T-helper 1 cell treated with Interleukin-12 subunit alpha and Interleukin-12 subunit beta and Interleukin-4 antibody, amounts not matched to agents 30 ng/mL and 1 ng/mL, for 36 hours (primary cell): ENCODE results near the gene ENOX1. TPM values are rescaled to one million over a fixed set of nuclear protein-coding genes. Genes with fewer than 3 reads are reported as not detected.
"Not testable (repeated sequence)": the region's sequence is repeated elsewhere in the genome, so short reads cannot be mapped to it uniquely, and the experiment has no call there.

ENCODE experiments used
- intact Hi-C: fragments of 100-400 bp; cut with micrococcal nuclease; formaldehyde crosslinking; loops from one replicate; pipeline ENCODE4 v1.15.1; 2024
- total RNA-seq: library from RNA; stranded (reverse); gene quantifications from 2 replicates; pipeline ENCODE4 v1.2.3, GENCODE V29; 2022

ENOX1 gene
- total RNA-seq, 1 donor from 2014 or later = 0.20 TPM

DNA sequence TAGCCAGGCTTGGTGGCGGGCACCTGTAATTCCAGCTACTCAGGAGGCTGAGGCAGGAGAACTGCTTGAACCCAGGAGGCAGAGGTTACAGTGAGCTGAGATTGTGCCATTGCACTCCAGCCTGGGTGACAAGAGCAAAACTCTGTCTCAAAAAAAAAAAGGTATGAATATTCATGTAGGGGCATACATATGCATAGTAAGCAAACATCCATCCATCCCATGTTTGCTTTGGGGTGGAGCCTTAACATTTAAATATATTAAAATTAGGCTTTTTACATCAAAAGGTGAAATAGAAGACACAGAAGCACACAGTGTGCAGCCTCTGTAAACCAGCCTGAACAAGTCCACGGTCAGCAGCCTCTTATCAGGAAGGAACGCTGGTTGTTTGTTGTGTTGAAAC, 618.3 kb downstream of the ENOX1 start:
- intact Hi-C loops = not testable (repeated sequence)

DNA sequence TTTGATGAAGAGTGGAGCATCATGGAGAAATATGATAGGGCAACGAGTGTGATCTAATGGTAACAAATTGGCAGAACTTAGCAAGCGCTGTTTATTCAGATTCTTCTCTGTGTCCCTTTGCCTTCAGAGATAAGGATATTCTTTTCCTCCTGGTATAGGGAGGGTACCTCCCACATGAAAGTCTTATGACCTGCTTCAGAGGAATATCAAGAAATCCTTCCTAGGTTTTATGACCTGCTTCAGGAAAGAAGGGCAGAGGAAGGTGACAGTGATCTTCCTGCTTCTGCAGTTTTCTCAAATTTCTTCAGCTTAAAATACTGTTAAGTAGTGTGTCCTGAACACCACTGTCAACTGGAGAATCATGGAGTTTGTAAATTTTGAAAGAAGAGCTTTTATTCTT, 619.0 kb downstream of the ENOX1 start:
- intact Hi-C loops = no loop called here

DNA sequence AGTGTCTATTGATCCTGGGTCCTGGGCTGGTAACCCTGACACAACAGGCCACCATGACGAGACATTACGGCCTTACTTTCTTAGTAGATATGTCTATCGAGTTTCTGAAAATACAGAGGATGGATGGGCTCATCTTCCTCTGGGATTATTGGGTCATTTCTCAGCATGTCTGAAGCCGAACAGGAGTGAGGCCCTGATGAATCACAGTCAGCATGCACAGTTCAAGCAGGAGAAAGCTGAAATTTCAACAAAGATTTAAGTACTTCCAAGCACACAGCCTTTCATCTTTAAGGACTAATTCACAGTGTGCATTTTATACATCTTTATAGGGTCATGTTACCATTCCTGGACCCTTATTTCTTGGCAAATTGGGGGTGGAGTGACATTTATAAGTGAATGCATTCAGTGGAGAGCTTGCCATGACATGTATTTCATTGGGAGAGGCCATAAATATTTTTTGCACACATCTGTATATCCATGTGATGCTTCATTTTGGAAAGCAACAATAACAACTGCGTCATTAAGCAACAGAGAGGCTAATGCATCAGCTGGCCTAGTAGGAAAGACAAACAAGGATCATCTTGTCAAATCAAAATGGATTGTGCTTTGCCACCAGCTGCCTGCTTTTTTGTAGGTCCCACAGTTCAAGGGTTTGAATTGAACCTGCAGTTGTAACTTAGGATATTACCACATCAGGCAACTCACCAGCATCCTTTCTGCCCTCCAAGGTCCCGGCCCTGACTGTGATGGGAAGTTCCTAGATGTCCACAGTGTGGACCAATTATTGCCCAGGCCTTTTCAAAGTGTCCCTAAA, 619.9 kb downstream of the ENOX1 start:
- intact Hi-C loops = no loop called here

Other genes with a start within 250 kb of the ENOX1 start
- gene CCDC122, start 92.8 kb upstream of the ENOX1 start, total RNA-seq = 1.3 and 1.5 TPM in 2 replicates
- gene LACC1, start 92.9 kb upstream of the ENOX1 start, total RNA-seq = 7.4 and 7.5 TPM in 2 replicates